ENCODE data around the gene FAM168A.

Gene FAM168A

DNA sequence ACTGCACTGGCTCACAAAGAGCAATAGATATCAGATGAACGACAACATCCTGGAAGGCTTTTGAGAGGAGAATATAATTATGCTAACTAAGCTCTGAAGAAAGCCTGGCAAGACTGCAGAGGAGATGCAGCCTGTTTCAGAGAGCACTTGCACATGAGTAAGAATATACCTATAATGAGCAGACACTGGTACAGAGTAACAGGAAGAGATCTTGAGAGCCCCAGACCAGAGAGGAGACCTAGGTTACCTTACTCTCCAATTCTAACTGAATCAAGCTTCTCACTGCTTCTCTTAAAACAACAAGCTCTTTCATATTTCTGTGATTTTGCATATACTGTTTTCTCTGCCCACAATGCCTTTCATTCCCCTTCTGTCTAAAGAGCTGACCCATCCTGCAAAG lies 66.5 kb downstream of the FAM168A start:
- no peak for DNase-seq (ENCODE audit: low read depth)
- no peak overlapping the region for H3K4me3 ChIP-seq (ENCODE audit: low read length)
- TF ChIP-seq CTCF (conservative IDR thresholded peaks at IDR 0.05; ENCODE audit: low read depth, low read length) = no peak

DNA sequence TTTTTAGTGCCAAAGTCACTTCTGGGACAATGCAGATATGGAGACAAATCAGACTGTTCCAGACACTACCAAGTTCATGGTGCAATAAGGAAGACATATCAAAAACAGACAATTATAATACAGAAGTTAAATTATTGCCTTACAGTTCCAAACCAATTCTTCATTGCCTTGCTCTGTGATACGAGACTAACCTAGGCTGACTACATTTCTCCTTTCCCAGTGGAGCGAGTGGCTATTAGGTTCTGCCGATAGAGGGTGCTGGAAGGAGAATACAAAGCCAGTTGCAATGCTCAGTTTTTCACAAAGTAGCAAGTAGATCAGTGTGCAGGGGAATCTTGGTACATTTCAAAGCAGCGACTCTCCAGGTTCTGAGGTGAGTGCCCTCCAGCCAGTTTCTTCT lies 67.8 kb downstream of the FAM168A start:
- no peak for DNase-seq (ENCODE audit: low read depth)
- no peak overlapping the region for H3K4me3 ChIP-seq (ENCODE audit: low read length)
- TF ChIP-seq CTCF (conservative IDR thresholded peaks at IDR 0.05; ENCODE audit: low read depth, low read length) = peak; percentile 36

DNA sequence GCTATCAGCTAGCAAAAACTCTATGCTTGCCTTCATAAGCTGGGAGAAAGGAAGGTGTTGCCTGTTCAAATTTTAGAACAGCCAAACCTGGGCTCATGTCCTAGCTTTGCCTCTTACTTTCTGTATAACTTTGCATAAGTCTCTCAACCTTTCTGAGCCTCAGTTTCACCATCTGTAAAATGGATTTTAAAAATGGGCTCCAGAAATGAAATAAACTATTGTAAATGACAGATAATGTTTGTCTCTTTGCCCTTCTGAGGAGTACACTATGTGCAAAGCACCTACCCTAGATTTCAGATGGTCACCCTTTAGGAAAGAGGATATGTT lies 68.7 kb downstream of the FAM168A start:
- no peak for TF ChIP-seq CTCF (conservative IDR thresholded peaks at IDR 0.05; ENCODE audit: low read depth, low read length)
- H3K4me3 ChIP-seq (ENCODE audit: low read length) = no peak overlapping the region
- no peak for DNase-seq (ENCODE audit: low read depth)

GRCh38 chr11:73528483-73529203 lies 69.3 kb downstream of the FAM168A start:
- H3K4me3 ChIP-seq (ENCODE audit: low read length) = no peak overlapping the region
- TF ChIP-seq CTCF (conservative IDR thresholded peaks at IDR 0.05; ENCODE audit: low read depth, low read length) = no peak
- DNase-seq (ENCODE audit: low read depth) = no peak

GRCh38 chr11:73528013-73528412 lies 69.9 kb downstream of the FAM168A start:
- no peak for TF ChIP-seq CTCF (conservative IDR thresholded peaks at IDR 0.05; ENCODE audit: low read depth, low read length)
- DNase-seq (ENCODE audit: low read depth) = no peak
- no peak overlapping the region for H3K4me3 ChIP-seq (ENCODE audit: low read length)

- TF ChIP-seq CTCF (conservative IDR thresholded peaks at IDR 0.05; ENCODE audit: low read depth, low read length) = no peak
- no peak for DNase-seq (ENCODE audit: low read depth)
- no peak overlapping the region for H3K4me3 ChIP-seq (ENCODE audit: low read length)
Observed at GRCh38 chr11:73525611-73526010, 72.3 kb downstream of the FAM168A start.

DNA sequence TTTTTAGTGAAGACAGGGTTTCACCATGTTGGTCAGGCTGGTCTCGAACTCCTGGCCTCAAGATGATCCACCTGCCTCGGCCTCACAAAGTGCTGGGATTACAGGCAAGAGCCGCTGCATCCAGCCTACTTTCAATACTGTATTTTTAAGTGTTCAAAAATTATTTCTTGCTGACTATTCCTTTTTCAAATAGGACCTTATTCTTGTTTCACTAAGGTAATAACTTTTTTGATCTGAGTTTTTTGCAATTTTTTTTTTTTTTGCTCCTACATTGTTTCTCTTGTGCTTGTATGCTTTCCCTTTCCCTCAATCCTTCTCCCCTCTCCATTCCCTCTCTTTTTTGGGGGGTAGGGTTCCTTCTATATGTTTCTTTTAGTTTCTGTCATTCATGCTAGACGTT lies 73.1 kb downstream of the FAM168A start:
- TF ChIP-seq CTCF (conservative IDR thresholded peaks at IDR 0.05; ENCODE audit: low read depth, low read length) = no peak
- no peak overlapping the region for H3K4me3 ChIP-seq (ENCODE audit: low read length)
- no peak for DNase-seq (ENCODE audit: low read depth)
